GM12878 (cell line): ENCODE results near the gene CTSO. TPM values are rescaled to one million over a fixed set of nuclear protein-coding genes. Genes with fewer than 3 reads are reported as not detected.

ENCODE experiments used
- ATAC-seq: fragments of 200-7000 bp; cut with Tn5 transposase; 3 replicates; pipeline ENCODE4 v1.9.1; 2020; ENCODE audit warnings: mild to moderate bottlenecking, moderate library complexity
- BruUV-seq: library from RNA; stranded (reverse); fragments of 400-500 nt; replicated peaks from 2 replicates; lab custom pipeline; 2021; lab: Mats Ljungman, UMichigan
- CTCF ChIA-PET: fragments of 300-600 bp; sonication (Branson Sonifier 250); formaldehyde crosslinking; extraction: SDS; loops from one replicate; lab custom pipeline; 2021; ENCODE audit warnings: inconsistent platforms; lab: Yijun Ruan, JAX
- POLR2A ChIA-PET: fragments of 350-600 bp; formaldehyde crosslinking; extraction: SDS; loops from one replicate; lab custom pipeline; 2021; ENCODE audit warnings: inconsistent platforms; lab: Charles Lee
- RAD21 ChIA-PET: fragments of 300-600 bp; sonication (Branson Sonifier 250); formaldehyde crosslinking; loops from one replicate; lab custom pipeline; 2023; ENCODE audit warnings: antibody characterized with exemption; ENCODE audit not compliant: unreplicated experiment; lab: Charles Lee
- SMC1A ChIA-PET: fragments of 300-600 bp; sonication (Branson Sonifier 250); formaldehyde crosslinking; loops from one replicate; lab custom pipeline; 2023; ENCODE audit not compliant: unreplicated experiment, uncharacterized antibody; lab: Charles Lee
- DNase-seq: peaks from one replicate; pipeline ENCODE4 v3.0.0-alpha.2; 2011; ENCODE audit warnings: low read depth, low spot score
- FAIRE-seq: peaks from 3 replicates; lab custom pipeline; 2011; peaks lifted over from hg19 to GRCh38; lab: Jason Lieb, UNC
- H2AFZ ChIP-seq: 2 replicates; pipeline ENCODE4 v1.6.0; 2011; ENCODE audit warnings: low read depth, low read length, control low read depth; ENCODE audit not compliant: control insufficient read depth
- H3K27ac ChIP-seq: 2 replicates; pipeline ENCODE4 v1.5.1; 2011; ENCODE audit warnings: control low read depth; ENCODE audit not compliant: control insufficient read depth, insufficient read depth
- H3K27me3 ChIP-seq, 2 experiments: replicated peaks in 1 of 2; 2 replicates each; pipeline versions ENCODE4 v1.6.0 to v1.6.1; 2011; ENCODE audit warnings: low read length in 1 of 2; ENCODE audit not compliant: control insufficient read depth in 2 of 2, insufficient read depth in 2 of 2
- H3K36me3 ChIP-seq, 2 experiments: 2 replicates each; pipeline ENCODE4 v1.5.1; 2011; ENCODE audit warnings: low read length in 1 of 2; ENCODE audit not compliant: control insufficient read depth in 2 of 2, insufficient read depth in 2 of 2
- H3K4me1 ChIP-seq: 2 replicates; pipeline ENCODE4 v1.6.1; 2011; ENCODE audit warnings: mild to moderate bottlenecking, low read length, moderate library complexity, mixed read lengths; ENCODE audit not compliant: control insufficient read depth, insufficient read depth
- H3K4me2 ChIP-seq: 2 replicates; pipeline ENCODE4 v1.6.0; 2011; ENCODE audit warnings: control low read depth; ENCODE audit not compliant: control insufficient read depth, insufficient read depth
- H3K4me3 ChIP-seq: fragments of 200-600 bp; sonication (generic); 2 replicates; pipeline ENCODE4 v1.5.1; 2016
- H3K79me2 ChIP-seq: 2 replicates; pipeline ENCODE4 v1.6.0; 2011; ENCODE audit warnings: low read length; ENCODE audit not compliant: control insufficient read depth, insufficient read depth
- H3K9ac ChIP-seq: 2 replicates; pipeline ENCODE4 v1.8.0; 2011; ENCODE audit warnings: low read length, control low read depth, mixed read lengths; ENCODE audit not compliant: control insufficient read depth, insufficient read depth
- H3K9me3 ChIP-seq: replicated peaks from 3 replicates; pipeline ENCODE4 v1.5.1; 2011; ENCODE audit warnings: mild to moderate bottlenecking, low read length; ENCODE audit not compliant: control insufficient read depth, insufficient read depth
- H4K20me1 ChIP-seq: 2 replicates; pipeline ENCODE4 v1.6.0; 2011; ENCODE audit not compliant: control insufficient read depth, insufficient read depth
- BACH1 ChIP-seq: fragments of 450-650 bp; IDR thresholded peaks from 2 replicates; pipeline ENCODE4 v1.6.1; 2017; ENCODE audit warnings: mild to moderate bottlenecking, borderline replicate concordance
- HDGF ChIP-seq: fragments of 450-650 bp; IDR thresholded peaks from 2 replicates; pipeline ENCODE4 v1.6.1; 2016; ENCODE audit warnings: antibody characterized with exemption
- SP1 ChIP-seq: IDR thresholded peaks from one replicate; pipeline ENCODE4 v1.6.1; 2011; ENCODE audit warnings: low read depth, low read length
- SREBF1 ChIP-seq: IDR thresholded peaks from 2 replicates; pipeline ENCODE4 v1.6.1; 2012; ENCODE audit warnings: mild to moderate bottlenecking, low read length
- SRF ChIP-seq, 2 experiments: IDR thresholded peaks; 2 replicates each; pipeline ENCODE4 v1.6.1; 2011; ENCODE audit warnings: low read depth in 2 of 2, low read length in 2 of 2, mild to moderate bottlenecking in 1 of 2, moderate library complexity in 1 of 2
- TAF1 ChIP-seq: IDR thresholded peaks from 2 replicates; pipeline ENCODE4 v1.6.1; 2011; ENCODE audit warnings: mild to moderate bottlenecking, low read depth, low read length, borderline replicate concordance
- WGBS: methylation state at CpG from one replicate; pipeline ENCODE4 v1.1.6; 2016; ENCODE audit warnings: low lambda C conversion rate; ENCODE audit not compliant: insufficient replicate concordance, insufficient coverage; ENCODE audit errors: missing lambda C conversion rate; 5-methylcytosine and 5-hydroxymethylcytosine counted together
- in situ Hi-C: fragments of 300-500 bp; cut with MboI; formaldehyde crosslinking; loops from 9 replicates; pipeline ENCODE4 v1.14.3; 2018; ENCODE audit warnings: mixed read lengths
- intact Hi-C: fragments of 100-400 bp; cut with micrococcal nuclease; formaldehyde crosslinking; loops from one replicate; pipeline ENCODE4 v1.14.2; 2022; ENCODE audit not compliant: unreplicated experiment
- polyA plus RNA-seq, 11 experiments: library from polyadenylated mRNA; depleted of rRNA in 4 of 11; unstranded in 6 of 11; stranded (reverse) in 5 of 11; fragments of >200 nt; fragmentation: Nextera tagmentation in 4 of 11; fragmentation: Illumina TruSeq in 1 of 11; extraction: Ambion mirVana in 4 of 11; extraction: Trizol in 1 of 11; gene quantifications; 1 replicate in 1 of 11; 2 replicates in 10 of 11; pipeline versions ENCODE4 v1.2.1 to v1.2.3, GENCODE V29; 2011 to 2016; ENCODE audit warnings: inconsistent platforms in 2 of 11, missing spikeins in 2 of 11, low read depth in 1 of 11
- total RNA-seq, 4 experiments: library from RNA; depleted of rRNA in 3 of 4; stranded (reverse); fragments of >200 nt in 3 of 4; fragmentation: Illumina TruSeq in 1 of 4; extraction: Trizol in 1 of 4; gene quantifications; 2 replicates each; pipeline versions ENCODE4 v1.2.1 to v1.2.3, GENCODE V29; 2013 to 2021
- TF ChIP-seq, protein P1 (sequence below): fragments of 450-650 bp; conservative IDR thresholded peaks from 2 replicates; pipeline ENCODE4 v1.6.1; 2017; ENCODE audit warnings: mild to moderate bottlenecking, moderate library complexity

Gene CTSO
- total and polyA plus RNA-seq, 10 of the 15 experiments (the other 5 are each of a cell fraction or from before 2014, with no cell fraction given): 3.9 to 9.7 (median 7.0) TPM

DNA sequence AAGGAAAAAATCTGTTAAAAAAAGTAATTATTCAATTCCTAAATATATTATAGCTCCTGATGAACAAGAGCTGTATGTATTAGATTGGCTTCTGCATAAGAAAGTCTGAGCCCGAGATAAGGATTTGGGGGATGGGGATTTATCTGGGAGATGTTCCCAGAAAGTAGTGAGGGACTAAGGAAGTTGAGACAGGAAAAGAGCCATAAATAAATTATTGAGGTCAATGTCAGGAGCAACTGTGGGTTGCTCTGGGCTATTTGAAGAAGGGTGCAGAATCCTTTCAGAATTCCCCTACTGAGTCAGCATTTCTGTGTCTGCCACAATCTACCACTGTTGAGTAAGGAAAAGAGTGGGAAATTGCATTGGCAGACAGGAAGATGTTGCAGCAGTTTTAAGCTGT lies 53.3 kb downstream of the CTSO start:
- no peak overlapping the region for H3K9ac ChIP-seq
- no peak overlapping the region for H2AFZ ChIP-seq
- H4K20me1 ChIP-seq: no peaks in the 10 kb centered on the region
- in situ Hi-C loops: no loop called here
- CTCF ChIA-PET: interaction anchor here (0.9 to 1.0 kb wide), 2 partner anchors 114 to 393 kb away, joined by 3 to 7 read pairs; no protein-coding TSS in a partner anchor
- TF ChIP-seq, protein P1, sequence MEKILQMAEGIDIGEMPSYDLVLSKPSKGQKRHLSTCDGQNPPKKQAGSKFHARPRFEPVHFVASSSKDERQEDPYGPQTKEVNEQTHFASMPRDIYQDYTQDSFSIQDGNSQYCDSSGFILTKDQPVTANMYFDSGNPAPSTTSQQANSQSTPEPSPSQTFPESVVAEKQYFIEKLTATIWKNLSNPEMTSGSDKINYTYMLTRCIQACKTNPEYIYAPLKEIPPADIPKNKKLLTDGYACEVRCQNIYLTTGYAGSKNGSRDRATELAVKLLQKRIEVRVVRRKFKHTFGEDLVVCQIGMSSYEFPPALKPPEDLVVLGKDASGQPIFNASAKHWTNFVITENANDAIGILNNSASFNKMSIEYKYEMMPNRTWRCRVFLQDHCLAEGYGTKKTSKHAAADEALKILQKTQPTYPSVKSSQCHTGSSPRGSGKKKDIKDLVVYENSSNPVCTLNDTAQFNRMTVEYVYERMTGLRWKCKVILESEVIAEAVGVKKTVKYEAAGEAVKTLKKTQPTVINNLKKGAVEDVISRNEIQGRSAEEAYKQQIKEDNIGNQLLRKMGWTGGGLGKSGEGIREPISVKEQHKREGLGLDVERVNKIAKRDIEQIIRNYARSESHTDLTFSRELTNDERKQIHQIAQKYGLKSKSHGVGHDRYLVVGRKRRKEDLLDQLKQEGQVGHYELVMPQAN: no peak
- no peak for TF ChIP-seq SREBF1
- no peak for TF ChIP-seq TAF1
- no peak for TF ChIP-seq SP1
- TF ChIP-seq BACH1: no peak
- TF ChIP-seq HDGF: no peak
- no peak for TF ChIP-seq SRF (IDR thresholded peaks at IDR 0.05; ENCODE audit: low read depth in 2 of 2, low read length in 2 of 2)
- no peaks in the 10 kb centered on the region for H3K79me2 ChIP-seq
- H3K27me3 ChIP-seq: no peaks in the 10 kb centered on the region
- no peak overlapping the region for H3K27ac ChIP-seq
- no peak overlapping the region for H3K4me3 ChIP-seq
- 0% methylated on average over 1 of the region's 1 CpG for WGBS
- no peaks in the 10 kb centered on the region for H3K4me1 ChIP-seq
- no peaks in the 10 kb centered on the region for H3K36me3 ChIP-seq
- FAIRE-seq (no peak), ATAC-seq (no peak), DNase-seq (no peak)
- no TSS peak for BruUV-seq
- POLR2A ChIA-PET: interaction anchor here (0.6 kb wide), 1 partner anchor 11 kb away, joined by 3 read pairs; no protein-coding TSS in a partner anchor
- SMC1A ChIA-PET: interaction anchor here (0.6 to 1.7 kb wide), 6 partner anchors 10 to 999 kb away, joined by 3 to 7 read pairs (median 4); no protein-coding TSS in a partner anchor
- H3K4me2 ChIP-seq: no peak overlapping the region
- RAD21 ChIA-PET: interaction anchor here (0.8 to 1.3 kb wide), 3 partner anchors 9 to 14 kb away, joined by 3 read pairs; no protein-coding TSS in a partner anchor
- intact Hi-C loops: no loop called here
- H3K9me3 ChIP-seq: no peaks in the 10 kb centered on the region
